Measurements from ENCODE around the gene CHRNB1.

The CHRNB1 gene

GRCh38 chr17:7484067-7484918 is 39.4 kb downstream of the CHRNB1 start, which contains the start of gene POLR2A:
Gene POLR2A, plus strand, starts transcription at chr17:7484366.
- DNase-seq (ENCODE audit: extremely low read depth, low read depth): peak; percentile 92

GRCh38 chr17:7484919-7485377 is 40.1 kb downstream of the CHRNB1 start:
- no peak for TF ChIP-seq CTCF (IDR thresholded peaks at IDR 0.05; ENCODE audit: low read depth, low read length, missing control alignments)

More at GRCh38 chr17:7484067-7484918, 39.4 kb downstream of the CHRNB1 start, which contains the start of gene POLR2A:
- TF ChIP-seq CTCF (IDR thresholded peaks at IDR 0.05; ENCODE audit: low read depth, low read length, missing control alignments): no peak
- peak within 1 kb of the TSS; percentile 71 for H3K4me3 ChIP-seq (replicated peaks; ENCODE audit: low read depth, low read length)

GRCh38 chr17:7486181-7486580 is 41.3 kb downstream of the CHRNB1 start:
- H3K4me3 ChIP-seq (replicated peaks; ENCODE audit: low read depth, low read length): peak overlapping the region; percentile 71
- no peak for TF ChIP-seq CTCF (IDR thresholded peaks at IDR 0.05; ENCODE audit: low read depth, low read length, missing control alignments)
- DNase-seq (ENCODE audit: extremely low read depth, low read depth): no peak

More at GRCh38 chr17:7484919-7485377, 40.1 kb downstream of the CHRNB1 start:
- peak overlapping the region; percentile 71 for H3K4me3 ChIP-seq (replicated peaks; ENCODE audit: low read depth, low read length)
- DNase-seq (ENCODE audit: extremely low read depth, low read depth): no peak

GRCh38 chr17:7490144-7490543 is 45.3 kb downstream of the CHRNB1 start:
- H3K4me3 ChIP-seq (replicated peaks; ENCODE audit: low read depth, low read length): no peak overlapping the region
- TF ChIP-seq CTCF (IDR thresholded peaks at IDR 0.05; ENCODE audit: low read depth, low read length, missing control alignments): no peak
- no peak for DNase-seq (ENCODE audit: extremely low read depth, low read depth)

- no peak for DNase-seq (ENCODE audit: extremely low read depth, low read depth)
- H3K4me3 ChIP-seq (replicated peaks; ENCODE audit: low read depth, low read length): no peak overlapping the region
- no peak for TF ChIP-seq CTCF (IDR thresholded peaks at IDR 0.05; ENCODE audit: low read depth, low read length, missing control alignments)
These were observed 46.7 kb downstream of the CHRNB1 start for GRCh38 chr17:7491583-7491982.

GRCh38 chr17:7493941-7494340 is 49.1 kb downstream of the CHRNB1 start:
- TF ChIP-seq CTCF (IDR thresholded peaks at IDR 0.05; ENCODE audit: low read depth, low read length, missing control alignments): no peak
- no peak overlapping the region for H3K4me3 ChIP-seq (replicated peaks; ENCODE audit: low read depth, low read length)
- no peak for DNase-seq (ENCODE audit: extremely low read depth, low read depth)
